DMS153 treated with DMSO at 0.1 percent for 48 hours (cell line): ENCODE data around the gene TLK1.

ENCODE experiments used
- DNase-seq: peaks from one replicate; lab custom pipeline; 2025; ENCODE audit not compliant: unreplicated experiment; lab: John Stamatoyannopoulos, UW

Gene TLK1

GRCh38 chr2:171160119-171160955 is at the start of gene TLK1:
Gene TLK1, minus strand, starts transcription at chr2:171160893. Its CDS starts 465 bp downstream, at chr2:171160428.
- no peak for DNase-seq

- DNase-seq, result no peak
These were observed 49.6 kb upstream of the TLK1 start for GRCh38 chr2:171210216-171210863.

- DNase-seq, result no peak
These were observed 48.0 kb upstream of the TLK1 start for GRCh38 chr2:171208657-171209056.

GRCh38 chr2:171206422-171207115 is 45.9 kb upstream of the TLK1 start:
- no peak for DNase-seq

- no peak for DNase-seq
These were observed 44.9 kb upstream of the TLK1 start for GRCh38 chr2:171205551-171205950.

GRCh38 chr2:171201767-171202166 is 41.1 kb upstream of the TLK1 start:
- no peak for DNase-seq

- DNase-seq, result no peak
These were observed 40.6 kb upstream of the TLK1 start for GRCh38 chr2:171201271-171201670.

- no peak for DNase-seq
These were observed 39.8 kb upstream of the TLK1 start for GRCh38 chr2:171200469-171200868.

GRCh38 chr2:171191021-171191420 is 30.3 kb upstream of the TLK1 start:
- DNase-seq, result no peak

GRCh38 chr2:171187819-171188218 is 27.1 kb upstream of the TLK1 start:
- DNase-seq, result no peak

GRCh38 chr2:171187177-171187576 is 26.5 kb upstream of the TLK1 start:
- no peak for DNase-seq

- no peak for DNase-seq
These were observed 25.2 kb upstream of the TLK1 start for GRCh38 chr2:171185941-171186340.

GRCh38 chr2:171185165-171185818 is 24.6 kb upstream of the TLK1 start:
- no peak for DNase-seq

GRCh38 chr2:171181064-171182049 is 20.7 kb upstream of the TLK1 start:
- no peak for DNase-seq

GRCh38 chr2:171180229-171180930 is 19.7 kb upstream of the TLK1 start:
- no peak for DNase-seq

- no peak for DNase-seq
These were observed 18.3 kb upstream of the TLK1 start for GRCh38 chr2:171178993-171179392.

GRCh38 chr2:171176516-171176915 is 15.8 kb upstream of the TLK1 start:
- DNase-seq, result no peak

- no peak for DNase-seq
These were observed 13.4 kb upstream of the TLK1 start for GRCh38 chr2:171174075-171174474.

- DNase-seq, result no peak
These were observed 12.4 kb upstream of the TLK1 start for GRCh38 chr2:171173087-171173486.

GRCh38 chr2:171171808-171172207 is 11.1 kb upstream of the TLK1 start:
- DNase-seq, result no peak
